LoVo (cell line): ENCODE data around the gene LGALS4.
"Not testable (repeated sequence)": the region's sequence is repeated elsewhere in the genome, so short reads cannot be mapped to it uniquely, and the experiment has no call there.

Experiments used
- DNase-seq: peaks from one replicate; pipeline ENCODE4 v3.0.0-alpha.2; 2016; ENCODE audit warnings: low spot score

Gene LGALS4

DNA sequence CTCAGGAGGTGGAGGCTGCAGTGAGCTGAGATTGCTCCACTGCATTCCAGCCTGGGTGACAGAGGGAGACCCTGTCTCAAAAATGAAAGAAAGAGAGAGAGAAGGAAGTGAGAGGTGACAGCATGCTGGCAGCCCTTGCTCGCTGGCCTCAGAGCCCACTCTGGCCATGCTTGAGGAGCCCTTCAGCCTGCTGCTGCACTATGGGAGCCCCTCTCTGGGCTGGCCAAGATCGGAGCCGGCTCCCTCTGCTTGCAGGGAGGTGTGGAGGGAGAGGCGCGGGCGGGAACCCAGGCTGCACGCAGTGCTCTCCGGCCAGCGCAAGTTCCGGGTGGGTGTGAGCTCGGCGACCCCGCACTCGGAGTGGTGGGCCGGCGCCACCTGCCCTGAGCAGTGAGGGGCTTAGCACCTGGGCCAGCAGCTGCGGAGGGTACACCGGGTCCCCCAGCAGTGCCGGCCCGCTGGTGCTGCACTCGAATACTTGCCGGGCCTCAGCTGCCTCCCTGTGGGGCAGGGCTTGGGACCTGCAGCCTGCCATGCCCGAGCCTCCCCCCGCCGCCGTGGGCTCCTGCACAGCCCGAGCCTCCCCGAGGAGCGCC is 8.6 kb upstream of the LGALS4 start:
- DNase-seq = not testable (repeated sequence)

DNA sequence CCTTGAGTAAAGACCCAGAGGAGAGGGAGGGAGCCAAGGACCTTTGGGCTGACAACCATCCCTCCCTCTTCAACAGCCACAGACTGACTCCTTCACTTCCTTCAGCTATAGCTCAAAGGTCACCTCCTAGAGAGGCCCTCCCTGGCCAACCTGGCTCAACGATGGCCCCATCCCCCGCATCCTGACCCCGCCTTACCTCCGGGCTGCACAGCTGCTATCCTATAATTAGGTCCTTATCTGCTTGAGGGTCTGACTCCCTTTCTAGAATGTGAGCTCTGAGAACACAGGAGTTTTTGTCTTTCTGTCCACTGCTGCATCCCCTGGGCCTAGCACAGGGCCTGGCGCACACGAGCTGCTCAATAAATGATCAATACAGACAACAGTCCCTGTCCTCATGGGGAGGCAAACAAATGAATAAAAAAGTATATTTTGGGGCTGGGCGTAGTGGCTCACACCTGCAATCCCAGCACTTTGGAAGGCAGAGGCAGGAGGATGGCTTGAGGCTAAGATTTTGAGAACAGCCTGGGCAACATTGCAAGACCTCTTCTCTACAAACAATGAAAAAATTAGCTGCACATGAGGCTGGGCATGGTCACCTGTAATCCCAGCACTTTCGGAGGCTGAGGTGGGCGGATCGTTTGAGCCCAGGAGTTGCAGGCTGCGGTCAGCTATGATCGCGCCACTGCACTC is 6.6 kb upstream of the LGALS4 start:
- DNase-seq = peak; percentile 58

GRCh38 chr19:38817081-38817480 is 4.3 kb upstream of the LGALS4 start:
- no peak for DNase-seq

GRCh38 chr19:38816131-38816750 is 3.5 kb upstream of the LGALS4 start:
- no peak for DNase-seq

GRCh38 chr19:38815059-38816001 is 2.6 kb upstream of the LGALS4 start:
- no peak for DNase-seq

- not testable (repeated sequence) for DNase-seq
Measured at GRCh38 chr19:38813932-38814331, 1.2 kb upstream of the LGALS4 start.

DNA sequence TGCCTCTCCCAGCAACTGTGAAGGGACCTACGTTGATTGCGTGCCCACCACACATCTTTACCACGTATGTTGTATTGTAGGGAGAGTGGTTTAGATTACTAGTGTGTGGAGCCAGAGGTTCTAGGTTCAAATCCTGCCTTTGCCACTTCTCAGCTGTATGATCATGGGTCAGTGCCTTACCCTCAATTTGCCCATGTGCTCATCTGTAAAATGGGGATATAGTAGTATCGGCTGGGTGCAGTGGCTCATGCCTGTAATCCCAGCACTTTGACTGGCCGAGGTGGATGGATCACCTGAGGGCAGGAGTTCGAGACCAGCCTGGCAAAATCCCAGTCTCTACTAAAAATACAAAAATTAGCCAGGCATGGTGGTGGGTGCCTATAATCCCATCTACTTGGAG is 578 bp upstream of the LGALS4 start:
- DNase-seq = no peak

DNA sequence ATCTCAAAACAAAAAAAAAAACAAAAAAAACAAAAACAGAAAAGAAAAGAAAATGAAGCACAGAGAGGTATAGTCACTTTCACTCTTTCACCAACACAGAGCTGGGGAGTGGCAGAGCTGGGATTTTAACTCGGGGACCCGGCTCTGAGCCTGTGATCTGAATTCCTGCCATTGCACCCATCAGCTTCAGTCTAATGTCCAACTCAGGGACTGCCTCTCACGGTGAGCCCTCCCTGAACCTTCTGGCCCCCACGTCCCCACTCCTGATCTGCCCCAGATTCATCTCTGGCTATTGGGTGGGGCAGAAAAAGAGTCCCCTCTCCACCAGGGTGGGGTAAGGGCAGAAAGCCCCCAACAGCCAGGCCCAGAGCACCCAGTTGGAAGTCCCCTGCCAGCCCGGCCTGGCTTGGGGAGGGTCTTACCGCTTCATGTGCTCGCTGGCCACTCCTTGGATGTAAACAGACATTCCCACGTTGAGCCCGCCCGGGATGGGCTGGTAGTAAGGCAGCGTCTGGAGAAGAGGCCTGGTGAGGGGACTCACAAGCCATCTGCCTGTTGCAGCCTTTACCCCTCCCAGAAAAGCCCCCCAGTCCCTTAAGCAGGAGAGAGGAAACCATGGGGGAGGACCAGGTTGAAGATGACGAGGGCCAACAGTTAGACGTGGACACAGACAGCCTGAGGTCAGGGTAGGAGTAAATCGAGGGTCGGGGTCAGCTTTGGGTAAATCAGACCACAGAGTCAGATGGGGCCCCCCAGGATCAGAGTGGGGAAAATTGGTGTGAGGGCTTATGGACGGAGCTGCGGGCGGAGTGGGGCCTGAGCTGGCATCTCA is 520 bp downstream of the LGALS4 start:
- no peak for DNase-seq

DNA sequence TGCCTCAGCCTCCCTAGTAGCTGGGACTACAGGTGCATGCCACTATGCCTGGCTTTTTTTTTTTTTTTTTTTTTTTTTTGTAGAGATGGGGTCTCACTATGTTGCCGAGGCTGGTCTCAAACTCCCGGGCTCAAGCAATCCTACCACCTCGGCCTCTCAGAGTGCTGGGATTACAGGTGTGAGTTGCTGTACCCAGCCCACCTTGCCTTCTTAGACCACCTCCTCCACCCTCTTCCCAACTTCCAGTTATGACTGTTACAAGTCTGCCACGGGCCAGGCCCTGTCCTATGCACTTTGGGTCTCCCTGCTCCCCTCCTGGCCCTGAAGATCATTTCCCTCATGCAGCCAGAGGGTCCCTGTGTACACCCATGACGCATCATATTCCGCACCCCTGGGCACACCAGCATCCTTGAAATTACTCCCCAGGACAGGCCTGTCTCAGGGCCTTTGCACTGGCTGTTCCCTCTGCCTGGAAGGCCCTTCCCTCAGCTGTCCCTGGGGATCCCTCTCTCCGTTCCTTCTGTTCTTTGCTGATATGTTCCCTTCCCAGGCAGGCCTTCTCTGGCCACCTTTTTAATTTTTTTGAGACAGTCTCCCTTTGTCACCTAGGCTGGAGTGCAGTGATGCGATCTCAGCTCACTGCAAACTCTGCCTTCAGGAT is 3.0 kb downstream of the LGALS4 start:
- DNase-seq = no peak

GRCh38 chr19:38808741-38809140 is 4.0 kb downstream of the LGALS4 start:
- DNase-seq = no peak

- not testable (repeated sequence) for DNase-seq
Measured at GRCh38 chr19:38807374-38808098, 5.2 kb downstream of the LGALS4 start.

DNA sequence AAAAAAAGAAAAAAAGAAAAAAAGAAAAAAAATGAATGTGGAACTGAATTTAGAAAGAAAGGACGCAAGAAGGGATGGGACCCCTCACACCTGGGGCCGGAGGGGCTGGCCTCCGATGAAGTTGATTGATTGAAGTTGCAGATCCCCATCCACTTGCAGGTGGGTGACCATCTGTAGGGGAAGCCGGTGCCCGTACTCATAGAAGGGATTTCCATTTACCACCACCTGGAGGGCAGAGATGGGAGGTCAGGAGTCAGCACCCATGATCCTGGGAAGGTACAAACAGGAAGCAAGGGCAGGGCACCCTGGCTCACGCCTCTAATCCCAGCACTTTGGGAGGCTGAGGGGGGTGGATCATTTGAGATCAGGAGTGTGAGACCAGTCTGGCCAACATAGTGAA is 6.4 kb downstream of the LGALS4 start:
- DNase-seq = no peak

GRCh38 chr19:38805180-38805579 is 7.6 kb downstream of the LGALS4 start:
- DNase-seq = no peak

DNA sequence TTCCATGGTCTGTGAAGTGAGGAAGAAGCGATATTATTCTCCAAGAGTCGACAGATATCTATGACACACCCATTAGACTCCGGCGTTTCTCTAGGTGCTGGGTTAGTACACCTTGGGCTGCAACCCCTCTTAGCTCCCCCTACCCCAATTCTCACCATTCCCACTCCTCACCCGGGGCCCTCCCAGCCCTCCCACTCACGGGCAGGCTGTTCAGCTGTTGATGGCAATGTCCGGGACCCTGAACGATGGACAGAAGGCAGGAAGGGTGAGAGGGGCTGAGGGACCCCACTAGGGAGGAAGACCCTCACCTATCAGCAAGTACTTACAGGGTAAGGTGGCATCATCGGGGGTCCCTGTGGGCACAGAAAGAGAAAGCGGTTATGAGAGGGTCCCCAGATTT is 9.2 kb downstream of the LGALS4 start:
- DNase-seq = no peak

DNA sequence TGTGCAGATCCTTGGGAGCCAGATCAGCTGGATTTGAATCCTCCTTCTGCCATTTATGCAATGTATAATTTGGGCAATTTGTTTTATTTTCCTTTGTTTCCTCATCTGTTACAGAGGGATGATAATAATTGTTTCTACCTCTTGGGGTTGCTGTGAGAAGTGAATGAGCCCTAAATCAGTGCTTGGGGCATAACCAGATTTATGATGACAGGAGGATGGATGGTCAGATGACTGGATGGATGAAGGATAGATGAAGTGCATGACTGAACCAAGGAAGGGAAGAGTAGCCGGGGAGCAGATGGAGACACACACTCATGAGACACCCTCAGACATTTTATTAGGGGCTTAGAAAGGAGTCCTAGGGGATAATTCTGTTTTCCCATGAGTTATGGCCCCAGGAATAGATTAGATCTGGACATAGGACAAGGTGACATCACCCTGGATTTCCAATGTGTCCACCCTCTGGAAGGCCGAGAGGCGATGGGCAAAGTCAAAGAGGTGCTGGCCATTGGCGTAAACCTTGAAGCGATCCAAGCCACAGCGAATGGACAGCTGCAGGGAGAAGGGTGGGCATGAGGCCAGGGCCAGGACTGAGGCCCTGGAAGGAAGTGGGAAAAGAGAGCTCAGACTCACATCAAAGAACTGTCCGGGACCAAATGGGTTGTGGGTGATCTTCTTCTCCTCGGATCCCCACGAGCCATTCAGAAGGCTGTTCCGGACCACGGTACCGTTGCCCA is 11.2 kb downstream of the LGALS4 start:
- no peak for DNase-seq

DNA sequence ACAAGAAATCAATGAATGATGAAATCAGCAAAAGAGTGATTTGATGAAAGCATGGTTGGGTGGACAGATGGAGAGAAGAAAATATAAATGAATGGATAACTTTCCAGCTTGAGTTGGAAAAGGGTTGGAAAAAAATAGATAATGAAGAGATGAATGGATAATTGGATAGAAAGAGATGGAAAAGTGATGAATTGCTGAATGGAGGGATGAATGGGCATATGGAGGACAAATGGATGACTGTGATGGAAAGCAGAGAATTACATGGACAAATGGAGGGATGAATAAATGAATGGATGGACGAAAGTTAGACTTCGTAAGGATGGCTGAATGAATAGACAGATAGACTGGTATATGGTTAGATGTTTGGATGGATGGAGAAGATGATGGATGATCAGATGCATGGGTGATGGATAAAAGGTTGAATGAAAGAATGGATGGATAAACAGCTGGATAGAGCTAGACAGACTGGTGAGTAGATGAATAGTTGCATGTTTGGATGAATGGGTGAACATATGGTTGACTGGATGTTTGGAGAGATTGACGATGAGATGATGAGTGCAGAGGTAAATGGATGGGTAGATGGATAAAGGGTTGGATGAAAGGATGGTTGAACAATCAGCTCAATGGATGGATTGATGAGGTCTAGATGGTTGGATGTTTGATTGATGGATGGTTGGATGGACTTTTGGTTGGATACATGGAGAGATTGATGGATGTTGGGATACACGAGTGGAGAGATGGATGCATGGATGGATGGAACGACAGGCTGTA is 12.0 kb downstream of the LGALS4 start:
- no peak for DNase-seq

- no peak for DNase-seq
Measured at GRCh38 chr19:38799104-38799503, 13.6 kb downstream of the LGALS4 start.

- DNase-seq = not testable (repeated sequence)
Measured at GRCh38 chr19:38797781-38798180, 15.0 kb downstream of the LGALS4 start.

- DNase-seq = no peak
Measured at GRCh38 chr19:38796154-38796553, 16.6 kb downstream of the LGALS4 start.
